H1 (cell line): ENCODE measurements around the gene SOCS6. TPM values are rescaled to one million over a fixed set of nuclear protein-coding genes. Genes with fewer than 3 reads are reported as not detected.

Source experiments
- CTCF ChIA-PET: fragments of 300-600 bp; sonication (Branson Sonifier 250); formaldehyde crosslinking; loops from one replicate; lab custom pipeline; 2021; ENCODE audit not compliant: partially characterized antibody; lab: Charles Lee
- POLR2A ChIA-PET: fragments of 300-600 bp; sonication (Branson Sonifier 250); formaldehyde crosslinking; loops from one replicate; lab custom pipeline; 2021; ENCODE audit warnings: inconsistent platforms; ENCODE audit not compliant: partially characterized antibody; lab: Charles Lee
- DNase-seq, 2 experiments: peaks; one replicate each; pipeline versions ENCODE4 v3.0.0 to v3.0.0-alpha.2; 2010 to 2022; ENCODE audit warnings: low spot score in 2 of 2, low read depth in 1 of 2, mixed read lengths in 1 of 2
- FAIRE-seq: peaks from 2 replicates; lab custom pipeline; 2011; peaks lifted over from hg19 to GRCh38; lab: Jason Lieb, UNC
- H2AFZ ChIP-seq: 2 replicates; pipeline ENCODE4 v1.8.1; 2012; ENCODE audit warnings: low read length, inconsistent platforms
- H2AK5ac ChIP-seq: 2 replicates; pipeline ENCODE4 v1.6.1; 2013; ENCODE audit warnings: low read depth, low read length
- H2BK120ac ChIP-seq: replicated peaks from 2 replicates; pipeline ENCODE3; 2013; ENCODE audit warnings: low read depth, low read length, inconsistent platforms
- H2BK12ac ChIP-seq: 2 replicates; pipeline ENCODE4 v1.6.1; 2013; ENCODE audit warnings: low read depth, low read length
- H2BK15ac ChIP-seq: 2 replicates; pipeline ENCODE4 v1.6.1; 2013; ENCODE audit warnings: low read length
- H2BK20ac ChIP-seq: 2 replicates; pipeline ENCODE4 v1.6.1; 2013; ENCODE audit warnings: low read length
- H2BK5ac ChIP-seq: 2 replicates; pipeline ENCODE4 v1.6.1; 2013; ENCODE audit warnings: low read depth, low read length
- H3K14ac ChIP-seq: 2 replicates; pipeline ENCODE4 v1.6.1; 2013; ENCODE audit warnings: inconsistent platforms; ENCODE audit not compliant: insufficient read length
- H3K18ac ChIP-seq: 2 replicates; pipeline ENCODE4 v1.6.1; 2013; ENCODE audit warnings: low read length; ENCODE audit errors: extremely low read depth
- H3K23ac ChIP-seq: 2 replicates; pipeline ENCODE4 v1.6.1; 2013; ENCODE audit warnings: inconsistent platforms; ENCODE audit not compliant: insufficient read length
- H3K23me2 ChIP-seq: 2 replicates; pipeline ENCODE4 v1.6.1; 2013; ENCODE audit warnings: low read depth, low read length
- H3K27ac ChIP-seq: 2 replicates; pipeline ENCODE4 v1.6.1; 2011; ENCODE audit warnings: low read depth, low read length, inconsistent platforms
- H3K27me3 ChIP-seq, 4 experiments: replicated peaks in 1 of 4; 1 replicate in 1 of 4; 2 replicates in 3 of 4; pipeline versions ENCODE4 v1.6.1 to v1.8.1; 2011 to 2013; ENCODE audit warnings: low read length in 3 of 4, mild to moderate bottlenecking in 3 of 4, inconsistent platforms in 2 of 4, mixed read lengths in 2 of 4, moderate library complexity in 1 of 4; ENCODE audit not compliant: control insufficient read depth in 3 of 4, insufficient read depth in 3 of 4; ENCODE audit errors: extremely low read depth in 1 of 4
- H3K36me3 ChIP-seq, 4 experiments: 2 replicates each; pipeline versions ENCODE4 v1.6.1 to v1.8.1; 2011 to 2013; ENCODE audit warnings: mild to moderate bottlenecking in 4 of 4, low read length in 3 of 4, moderate library complexity in 2 of 4, control low read depth in 1 of 4, inconsistent platforms in 1 of 4; ENCODE audit not compliant: insufficient read depth in 4 of 4, control insufficient read depth in 2 of 4
- H3K4ac ChIP-seq: replicated peaks from 2 replicates; pipeline ENCODE3; 2013; ENCODE audit warnings: low read length, low read depth, mixed read lengths, inconsistent platforms; ENCODE audit not compliant: insufficient read length
- H3K4me1 ChIP-seq, 4 experiments: replicated peaks in 1 of 4; 1 replicate in 1 of 4; 2 replicates in 3 of 4; pipeline versions ENCODE4 v1.6.1 to v1.8.1; 2011 to 2013; ENCODE audit warnings: low read length in 3 of 4, inconsistent platforms in 2 of 4, mixed read lengths in 1 of 4; ENCODE audit not compliant: insufficient read depth in 4 of 4, control insufficient read depth in 3 of 4
- H3K4me2 ChIP-seq, 2 experiments: 2 replicates each; pipeline versions ENCODE4 v1.6.1 to v1.8.1; 2011 to 2013; ENCODE audit warnings: low read depth in 2 of 2, low read length in 2 of 2, control low read depth in 1 of 2, inconsistent platforms in 1 of 2, mild to moderate bottlenecking in 1 of 2; ENCODE audit not compliant: insufficient read depth in 1 of 2
- H3K4me3 ChIP-seq, 4 experiments: fragments of 200-600, 300-600 bp in 1 of 4; sonication (generic), shearing (Covaris generic), sonication (Bioruptor Twin) in 1 of 4; 2 replicates each; pipeline versions ENCODE4 v1.5.1 to v1.8.1; 2011 to 2016; ENCODE audit warnings: low read length in 4 of 4, low read depth in 3 of 4, control low read depth in 2 of 4, inconsistent platforms in 2 of 4, mild to moderate bottlenecking in 2 of 4, mixed read lengths in 1 of 4, moderate library complexity in 1 of 4; ENCODE audit not compliant: insufficient read depth in 2 of 4; ENCODE audit errors: extremely low read depth in 1 of 4
- H3K56ac ChIP-seq: replicated peaks from 2 replicates; pipeline ENCODE3; 2013; ENCODE audit warnings: low read depth, mild to moderate bottlenecking, mixed read lengths, low read length, inconsistent platforms; ENCODE audit not compliant: insufficient read length
- H3K79me1 ChIP-seq: 2 replicates; pipeline ENCODE4 v1.6.1; 2013; ENCODE audit warnings: low read depth, low read length, control low read depth
- H3K79me2 ChIP-seq, 2 experiments: 2 replicates each; pipeline versions ENCODE4 v1.6.1 to v1.8.1; 2012 to 2013; ENCODE audit warnings: low read length in 2 of 2, mild to moderate bottlenecking in 2 of 2, inconsistent platforms in 1 of 2; ENCODE audit not compliant: insufficient read depth in 2 of 2, control insufficient read depth in 1 of 2
- H3K9ac ChIP-seq, 4 experiments: replicated peaks in 1 of 4; 1 replicate in 1 of 4; 2 replicates in 3 of 4; pipeline versions ENCODE4 v1.6.1 to v1.8.1; 2011 to 2013; ENCODE audit warnings: low read depth in 3 of 4, low read length in 3 of 4, control low read depth in 2 of 4, mild to moderate bottlenecking in 2 of 4, moderate library complexity in 2 of 4, inconsistent platforms in 1 of 4; ENCODE audit errors: extremely low read depth in 1 of 4
- H3K9me3 ChIP-seq, 2 experiments: 2 replicates each; pipeline versions ENCODE4 v1.6.1 to v1.8.1; 2012 to 2013; ENCODE audit warnings: mild to moderate bottlenecking in 2 of 2, moderate library complexity in 2 of 2, control low read depth in 1 of 2, inconsistent platforms in 1 of 2, low read depth in 1 of 2, low read length in 1 of 2, mixed read lengths in 1 of 2; ENCODE audit not compliant: insufficient read depth in 2 of 2
- H4K20me1 ChIP-seq, 2 experiments: replicated peaks in 1 of 2; 2 replicates each; pipeline versions ENCODE3 to v1.8.1; 2011 to 2013; ENCODE audit warnings: inconsistent platforms in 2 of 2, low read length in 2 of 2, mild to moderate bottlenecking in 1 of 2; ENCODE audit not compliant: insufficient read depth in 2 of 2, control insufficient read depth in 1 of 2
- H4K5ac ChIP-seq: 2 replicates; pipeline ENCODE4 v1.6.1; 2013; ENCODE audit warnings: low read length, low read depth, mixed read lengths, inconsistent platforms; ENCODE audit not compliant: insufficient read length
- H4K8ac ChIP-seq: 2 replicates; pipeline ENCODE4 v1.8.0; 2013; ENCODE audit warnings: mild to moderate bottlenecking, moderate library complexity, low read length, inconsistent platforms; ENCODE audit not compliant: insufficient read depth; ENCODE audit errors: extremely low read depth
- H4K91ac ChIP-seq: replicated peaks from 2 replicates; pipeline ENCODE3; 2013; ENCODE audit warnings: low read length, mixed read lengths, inconsistent platforms; ENCODE audit not compliant: insufficient read length
- ATF3 ChIP-seq: IDR thresholded peaks from 2 replicates; pipeline ENCODE4 v1.6.1; 2011; ENCODE audit warnings: low read depth, mild to moderate bottlenecking, low read length; ENCODE audit not compliant: insufficient read depth
- BCL11A ChIP-seq, 2 experiments: IDR thresholded peaks; one replicate each; pipeline ENCODE4 v1.6.1; 2011; ENCODE audit warnings: low read depth in 2 of 2, low read length in 2 of 2, mild to moderate bottlenecking in 2 of 2
- CHD2 ChIP-seq: IDR thresholded peaks from 2 replicates; pipeline ENCODE4 v1.6.1; 2012; ENCODE audit warnings: low read length, improper control_type of control experiment
- EP300 ChIP-seq, 2 experiments: IDR thresholded peaks; 1 replicate in 1 of 2; 2 replicates in 1 of 2; pipeline ENCODE4 v1.6.1; 2011 to 2012; ENCODE audit warnings: low read depth in 2 of 2, low read length in 2 of 2, mild to moderate bottlenecking in 2 of 2, borderline replicate concordance in 1 of 2, inconsistent platforms in 1 of 2, moderate library complexity in 1 of 2
- EZH2 ChIP-seq: fragments of 200-600 bp; sonication (generic); IDR thresholded peaks from 2 replicates; pipeline ENCODE4 v1.7.1; 2012; ENCODE audit warnings: low read depth, mild to moderate bottlenecking, moderate library complexity, low read length, inconsistent platforms; ENCODE audit not compliant: severe bottlenecking
- FOSL1 ChIP-seq: IDR thresholded peaks from 2 replicates; pipeline ENCODE4 v1.6.1; 2011; ENCODE audit warnings: mild to moderate bottlenecking, low read depth, low read length, moderate library complexity; ENCODE audit not compliant: insufficient read depth
- NRF1 ChIP-seq: IDR thresholded peaks from 2 replicates; pipeline ENCODE4 v1.6.1; 2011; ENCODE audit warnings: mild to moderate bottlenecking, low read depth, low read length, improper control_type of control experiment
- POLR2AphosphoS5 ChIP-seq: IDR thresholded peaks from 2 replicates; pipeline ENCODE4 v1.6.1; 2011; ENCODE audit warnings: low read depth, low read length
- POU5F1 ChIP-seq: IDR thresholded peaks from 2 replicates; pipeline ENCODE4 v1.6.1; 2011; ENCODE audit warnings: low read depth, mild to moderate bottlenecking, low read length, moderate library complexity
- TAF7 ChIP-seq: optimal IDR thresholded peaks from 2 replicates; pipeline ENCODE3; 2011; ENCODE audit warnings: low read depth, mild to moderate bottlenecking, inconsistent platforms, low read length, moderate library complexity, borderline replicate concordance
- TCF12 ChIP-seq: IDR thresholded peaks from 2 replicates; pipeline ENCODE4 v1.6.1; 2011; ENCODE audit warnings: low read depth, mild to moderate bottlenecking, low read length
- TEAD4 ChIP-seq: IDR thresholded peaks from 2 replicates; pipeline ENCODE4 v1.6.1; 2012; ENCODE audit warnings: low read depth, low read length, inconsistent platforms, mixed read lengths
- USF2 ChIP-seq: IDR thresholded peaks from 2 replicates; pipeline ENCODE4 v1.6.1; 2011; ENCODE audit warnings: low read length, improper control_type of control experiment
- ZNF274 ChIP-seq: IDR thresholded peaks from 2 replicates; pipeline ENCODE4 v1.7.0; 2012; ENCODE audit warnings: low read length, borderline replicate concordance; ENCODE audit errors: extremely low read depth
- WGBS, 2 experiments: shearing (Covaris generic) in 1 of 2; methylation state at CpG; one replicate each; pipeline versions ENCODE4 v1.1.6 to v1.1.7; 2013 to 2015; ENCODE audit warnings: low lambda C conversion rate in 2 of 2, mixed read lengths in 2 of 2, inconsistent platforms in 1 of 2, low coverage in 1 of 2, missing lambda C conversion rate in 1 of 2; ENCODE audit not compliant: insufficient replicate concordance in 2 of 2, insufficient coverage in 1 of 2, insufficient read length in 1 of 2; ENCODE audit errors: extremely low coverage in 1 of 2, missing lambda C conversion rate in 1 of 2; 5-methylcytosine and 5-hydroxymethylcytosine counted together
- polyA plus RNA-seq, 7 experiments: library from polyadenylated mRNA; depleted of rRNA in 3 of 7; stranded (reverse) in 5 of 7; unstranded in 2 of 7; fragments of >200 nt in 5 of 7; fragments of 200-250 nt in 2 of 7; gene quantifications; 1 replicate in 5 of 7; 2 replicates in 1 of 7; 4 replicates in 1 of 7; pipeline versions ENCODE4 v1.2.1 to v1.2.3, GENCODE V29; 2011 to 2013; ENCODE audit warnings: missing spikeins in 2 of 7, mixed read lengths in 2 of 7
- total RNA-seq: library from RNA; stranded (reverse); fragmentation: NEBNext Ultra II Directional; extraction: Animal tissue kit (Norgen Biotek cat#: 25700); gene quantifications from 2 replicates; pipeline ENCODE4 v1.2.1, GENCODE V29; 2021

The SOCS6 gene
- total and polyA plus RNA-seq, 2 of the 8 experiments (the other 6 are each of a cell fraction or from before 2014, with no cell fraction given), result 9.1 to 22.9 TPM

- Histone ChIP-seq H2BK5ac (no peak overlapping the region), H3K36me3 (no peaks in the 10 kb centered on the region), H3K14ac (no peak overlapping the region), H4K91ac (no peak overlapping the region), H4K8ac (no peak overlapping the region), H4K20me1 (peaks cover 5 to 14% of the 10 kb centered on the region in 2 experiments), H3K4ac (no peak overlapping the region), H2AK5ac (no peak overlapping the region), H3K79me2 (peaks cover 23 to 66% of the 10 kb centered on the region in 2 experiments), H2BK20ac (no peak overlapping the region), H3K18ac (no peak overlapping the region), H3K56ac (no peak overlapping the region), H3K23ac (no peak overlapping the region), H3K23me2 (peaks cover 5% of the 10 kb centered on the region; the same call in 1 of the 2 replicates), H3K4me3 (no peak overlapping the region), H3K27ac (no peak overlapping the region), H2BK120ac (no peak overlapping the region), H3K79me1 (peaks cover 13% of the 10 kb centered on the region), H3K9me3 (no peaks in the 10 kb centered on the region), H3K9ac (no peak overlapping the region), H3K4me1 (peaks cover 0 to 8% (median 6%) of the 10 kb centered on the region in 4 experiments; a peak in 6 of 7 replicates), H2AFZ (no peak overlapping the region), H3K27me3 (no peaks in the 10 kb centered on the region), H2BK15ac (no peak overlapping the region), H4K5ac (no peak overlapping the region), H3K4me2 (no peak overlapping the region; a peak in 1 of 4 replicates), H2BK12ac (no peak overlapping the region)
- WGBS, 2 experiments, result 85% methylated on average over 2 of the region's 2 CpGs; no CpG with 5 or more reads in 1 of the 2 experiments
- POLR2A ChIA-PET, result no interaction called here
- FAIRE-seq, result no peak
- CTCF ChIA-PET, result no interaction called here
- no peak for DNase-seq
- TF ChIP-seq CHD2 (no peak), FOSL1 (no peak), TAF7 (no peak), NRF1 (no peak), ATF3 (no peak), TEAD4 (no peak), EZH2 (no peak), BCL11A (IDR thresholded peaks at IDR 0.05; ENCODE audit: low read depth in 2 of 2, low read length in 2 of 2) (no peak), USF2 (no peak), TCF12 (no peak), POU5F1 (no peak), POLR2AphosphoS5 (no peak), EP300 (IDR thresholded peaks at IDR 0.05; ENCODE audit: borderline replicate concordance in 1 of 2, low read depth in 2 of 2, low read length in 2 of 2) (no peak), ZNF274 (no peak)
These were observed 2.4 kb downstream of the SOCS6 start for GRCh38 chr18:70291295-70291574.
